Measurements from ENCODE around the gene GLIPR1L2.
"Not testable (repeated sequence)": the region's sequence is repeated elsewhere in the genome, so short reads cannot be mapped to it uniquely, and the experiment has no call there.

Gene GLIPR1L2

DNA sequence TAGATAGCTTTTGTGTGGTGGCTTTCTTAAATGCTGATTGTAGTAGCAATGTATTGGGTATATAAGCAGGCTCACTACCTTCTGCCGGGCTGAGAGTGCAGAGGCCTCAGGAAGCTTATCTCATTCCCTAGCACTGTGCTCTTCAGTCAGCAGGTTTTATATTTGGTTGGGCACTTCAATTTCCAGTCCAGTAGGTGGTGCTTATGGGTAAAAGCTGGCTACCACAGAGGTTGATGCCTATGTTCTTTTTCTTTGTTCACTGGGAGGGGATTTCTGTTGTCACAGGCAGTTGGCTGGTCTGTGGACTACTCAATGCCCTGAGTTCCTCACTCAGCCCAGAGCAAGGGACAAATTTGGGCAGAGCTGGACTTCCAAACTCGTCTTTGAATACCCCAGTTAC, 46.7 kb downstream of the GLIPR1L2 start:
- in situ Hi-C loops (cut with HindIII; ENCODE audit: low pct_ligation_motif_present, low sequenced_read_pairs): no loop called here

GRCh38 chr12:75438059-75438754, 47.3 kb downstream of the GLIPR1L2 start:
- TF ChIP-seq, protein P1, sequence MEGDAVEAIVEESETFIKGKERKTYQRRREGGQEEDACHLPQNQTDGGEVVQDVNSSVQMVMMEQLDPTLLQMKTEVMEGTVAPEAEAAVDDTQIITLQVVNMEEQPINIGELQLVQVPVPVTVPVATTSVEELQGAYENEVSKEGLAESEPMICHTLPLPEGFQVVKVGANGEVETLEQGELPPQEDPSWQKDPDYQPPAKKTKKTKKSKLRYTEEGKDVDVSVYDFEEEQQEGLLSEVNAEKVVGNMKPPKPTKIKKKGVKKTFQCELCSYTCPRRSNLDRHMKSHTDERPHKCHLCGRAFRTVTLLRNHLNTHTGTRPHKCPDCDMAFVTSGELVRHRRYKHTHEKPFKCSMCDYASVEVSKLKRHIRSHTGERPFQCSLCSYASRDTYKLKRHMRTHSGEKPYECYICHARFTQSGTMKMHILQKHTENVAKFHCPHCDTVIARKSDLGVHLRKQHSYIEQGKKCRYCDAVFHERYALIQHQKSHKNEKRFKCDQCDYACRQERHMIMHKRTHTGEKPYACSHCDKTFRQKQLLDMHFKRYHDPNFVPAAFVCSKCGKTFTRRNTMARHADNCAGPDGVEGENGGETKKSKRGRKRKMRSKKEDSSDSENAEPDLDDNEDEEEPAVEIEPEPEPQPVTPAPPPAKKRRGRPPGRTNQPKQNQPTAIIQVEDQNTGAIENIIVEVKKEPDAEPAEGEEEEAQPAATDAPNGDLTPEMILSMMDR (IDR thresholded peaks at IDR 0.05; ENCODE audit: low read depth, low read length, missing control alignments): no peak
- Histone ChIP-seq H3K27ac (no peak overlapping the region), H3K36me3 (replicated peaks) (no peaks in the 10 kb centered on the region), H3K4me3 (ENCODE audit: low read depth, low read length) (no peak overlapping the region), H3K27me3 (replicated peaks) (no peaks in the 10 kb centered on the region)
- DNase-seq: no peak
- in situ Hi-C loops (cut with HindIII; ENCODE audit: low pct_ligation_motif_present, low sequenced_read_pairs): no loop called here

More for the DNA sequence above, 46.7 kb downstream of the GLIPR1L2 start:
- Histone ChIP-seq H3K27me3 (replicated peaks) (no peaks in the 10 kb centered on the region), H3K27ac (no peak overlapping the region), H3K36me3 (replicated peaks) (no peaks in the 10 kb centered on the region), H3K4me3 (ENCODE audit: low read depth, low read length) (no peak overlapping the region)
- peak; percentile 57 for DNase-seq
- TF ChIP-seq, protein P1 (IDR thresholded peaks at IDR 0.05; ENCODE audit: low read depth, low read length, missing control alignments): peak; percentile 72

DNA sequence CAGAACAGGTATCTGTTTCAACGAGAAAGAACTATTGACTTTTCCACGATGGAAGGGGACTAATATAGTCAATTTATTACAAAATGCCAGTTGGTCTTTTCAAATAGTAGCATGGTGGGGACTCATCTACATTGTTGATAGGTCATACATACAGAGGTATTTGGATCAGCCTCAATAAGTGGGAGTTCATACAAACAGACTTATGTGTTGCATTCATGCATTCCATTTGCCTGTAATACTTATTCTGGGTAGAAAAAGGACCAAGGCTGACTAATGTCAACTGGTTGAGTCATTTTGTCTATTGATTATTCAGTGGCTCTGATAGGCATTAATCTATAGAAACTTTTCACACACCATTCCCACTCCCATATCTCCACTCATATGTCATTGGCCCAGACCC, 48.2 kb downstream of the GLIPR1L2 start:
- Histone ChIP-seq H3K27ac (no peak overlapping the region), H3K4me3 (ENCODE audit: low read depth, low read length) (no peak overlapping the region), H3K27me3 (replicated peaks) (no peaks in the 10 kb centered on the region), H3K36me3 (replicated peaks) (no peaks in the 10 kb centered on the region)
- TF ChIP-seq, protein P1 (IDR thresholded peaks at IDR 0.05; ENCODE audit: low read depth, low read length, missing control alignments): no peak
- in situ Hi-C loops (cut with HindIII; ENCODE audit: low pct_ligation_motif_present, low sequenced_read_pairs): no loop called here
- no peak for DNase-seq

DNA sequence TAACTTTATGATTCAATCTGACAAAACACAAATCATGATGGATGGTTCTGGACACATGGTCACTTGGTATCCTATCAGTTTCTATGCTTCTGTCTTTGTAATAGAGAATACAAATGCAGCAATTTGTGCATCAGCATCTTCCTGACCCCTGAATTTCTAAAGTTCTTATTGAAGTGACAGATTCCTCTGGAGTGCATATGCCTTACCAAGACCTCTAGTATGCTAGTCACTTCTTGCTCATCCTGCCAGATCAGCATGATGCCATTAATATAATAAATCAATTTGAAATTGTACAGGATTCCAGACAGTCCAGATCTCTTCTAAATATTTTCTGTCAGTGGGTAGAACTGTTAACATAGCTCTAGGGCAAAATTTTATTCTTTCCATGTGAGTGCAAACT, 49.0 kb downstream of the GLIPR1L2 start:
- no peak for DNase-seq
- no peaks in the 10 kb centered on the region for H3K36me3 ChIP-seq (replicated peaks)
- H3K4me3 ChIP-seq (ENCODE audit: low read depth, low read length): no peak overlapping the region
- in situ Hi-C loops (cut with HindIII; ENCODE audit: low pct_ligation_motif_present, low sequenced_read_pairs): no loop called here
- H3K27me3 ChIP-seq (replicated peaks): no peaks in the 10 kb centered on the region
- no peak overlapping the region for H3K27ac ChIP-seq
- TF ChIP-seq, protein P1 (IDR thresholded peaks at IDR 0.05; ENCODE audit: low read depth, low read length, missing control alignments): no peak

DNA sequence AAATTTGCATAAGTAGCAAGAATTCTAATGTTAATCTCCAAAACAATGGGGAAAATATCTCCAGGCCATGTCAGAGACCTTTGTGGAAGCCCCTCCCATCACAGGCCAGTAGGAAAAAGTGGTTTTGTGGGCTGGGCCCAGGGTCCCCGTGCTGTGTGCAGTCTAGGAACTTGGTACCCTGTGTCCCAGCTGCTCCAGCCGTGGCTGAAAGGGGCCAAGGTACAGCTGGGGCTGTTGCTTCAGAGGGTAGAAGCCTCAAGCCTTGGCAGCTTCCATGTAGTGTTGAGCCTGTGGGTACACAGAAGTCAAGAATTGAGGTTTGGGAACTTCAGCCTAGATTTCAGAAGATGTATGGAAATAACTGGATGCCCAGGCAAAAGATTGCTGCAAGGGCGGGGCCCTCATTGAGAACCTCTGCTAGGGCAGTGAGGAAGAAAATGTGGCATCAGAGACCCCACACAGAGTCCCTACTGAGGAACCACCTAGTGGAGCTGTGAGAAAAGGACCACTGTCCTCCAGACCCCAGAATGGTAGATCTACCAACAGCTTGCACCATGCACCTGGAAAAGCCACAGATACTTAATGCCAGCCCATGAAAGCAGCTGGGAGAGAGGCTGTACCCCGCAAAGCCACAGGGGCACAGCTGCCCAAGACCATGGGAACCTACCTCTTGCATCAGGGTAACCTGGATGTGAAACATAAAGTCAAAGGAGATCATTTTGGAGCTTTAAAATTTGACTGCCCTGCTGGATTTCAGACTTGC, 51.0 kb downstream of the GLIPR1L2 start:
- H3K27ac ChIP-seq; H3K4me3 ChIP-seq (ENCODE audit: low read depth, low read length); in situ Hi-C loops (cut with HindIII; ENCODE audit: low pct_ligation_motif_present, low sequenced_read_pairs); H3K27me3 ChIP-seq (replicated peaks); DNase-seq; H3K36me3 ChIP-seq (replicated peaks): not testable (repeated sequence)

GRCh38 chr12:75442454-75442853, 51.6 kb downstream of the GLIPR1L2 start:
- H3K4me3 ChIP-seq (ENCODE audit: low read depth, low read length); H3K27ac ChIP-seq; in situ Hi-C loops (cut with HindIII; ENCODE audit: low pct_ligation_motif_present, low sequenced_read_pairs); H3K36me3 ChIP-seq (replicated peaks); H3K27me3 ChIP-seq (replicated peaks); DNase-seq: not testable (repeated sequence)
